ENCODE data around the gene PDE3A.

The PDE3A gene

GRCh38 chr12:20627001-20627588 lies 258.8 kb downstream of the PDE3A start:
- DNase-seq, result no peak

DNA sequence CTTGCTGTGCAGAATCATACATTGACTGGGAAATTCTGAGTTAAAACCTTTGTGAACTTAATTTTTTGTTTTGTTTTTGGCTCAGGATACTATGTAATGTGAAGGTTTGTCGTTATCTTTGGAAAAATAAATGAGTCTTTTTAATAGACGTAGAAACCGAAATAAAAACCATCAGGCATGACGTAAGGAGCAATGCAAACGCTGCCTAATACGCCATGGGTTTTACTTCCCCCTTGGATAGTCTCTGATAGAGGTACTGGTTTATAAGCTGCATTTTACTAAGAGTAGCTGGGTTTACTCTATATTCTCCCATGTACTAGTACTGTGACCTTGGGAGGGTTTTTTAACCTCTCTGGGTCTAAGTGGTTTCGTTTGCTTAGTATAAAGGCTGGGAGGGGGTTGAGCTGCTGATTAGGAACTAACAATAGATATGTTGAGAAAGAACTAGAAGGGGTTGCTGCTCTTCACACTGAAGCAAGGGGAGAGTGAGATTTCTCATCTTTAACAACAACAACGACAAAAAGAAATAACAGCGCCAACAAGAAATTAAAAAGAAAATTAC lies 260.0 kb downstream of the PDE3A start:
- DNase-seq, result no peak

GRCh38 chr12:20628999-20629398 lies 260.7 kb downstream of the PDE3A start:
- no peak for DNase-seq

- no peak for DNase-seq
Measured at GRCh38 chr12:20629414-20630156, 261.2 kb downstream of the PDE3A start.

GRCh38 chr12:20631711-20632110 lies 263.4 kb downstream of the PDE3A start:
- DNase-seq, result no peak

- no peak for DNase-seq
Measured at GRCh38 chr12:20641106-20641505, 272.8 kb downstream of the PDE3A start.

- DNase-seq, result no peak
Measured at GRCh38 chr12:20643822-20644221, 275.5 kb downstream of the PDE3A start.

DNA sequence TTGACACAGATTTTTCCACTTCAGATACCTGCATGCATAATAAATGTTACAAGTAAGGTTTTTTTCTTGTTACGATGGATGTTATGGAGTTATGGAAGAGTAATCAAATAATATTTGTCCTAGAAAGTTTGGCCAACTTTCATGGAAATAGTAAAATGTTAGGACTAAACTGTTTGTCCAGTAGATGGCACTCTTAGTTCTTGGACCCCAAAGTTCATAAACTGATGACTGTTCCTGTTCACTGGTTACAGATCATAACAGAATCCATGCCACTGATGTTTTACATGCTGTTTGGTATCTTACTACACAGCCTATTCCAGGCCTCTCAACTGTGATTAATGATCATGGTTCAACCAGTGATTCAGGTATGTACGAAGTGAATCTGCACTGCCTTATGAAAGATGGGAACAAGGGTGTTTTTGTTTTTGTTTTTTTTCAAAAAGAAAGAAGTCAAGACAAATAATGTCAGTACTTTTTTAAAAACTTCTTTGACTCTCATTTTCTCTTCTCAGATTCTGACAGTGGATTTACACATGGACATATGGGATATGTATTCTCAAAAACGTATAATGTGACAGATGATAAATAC lies 278.0 kb downstream of the PDE3A start:
- DNase-seq, result no peak

DNA sequence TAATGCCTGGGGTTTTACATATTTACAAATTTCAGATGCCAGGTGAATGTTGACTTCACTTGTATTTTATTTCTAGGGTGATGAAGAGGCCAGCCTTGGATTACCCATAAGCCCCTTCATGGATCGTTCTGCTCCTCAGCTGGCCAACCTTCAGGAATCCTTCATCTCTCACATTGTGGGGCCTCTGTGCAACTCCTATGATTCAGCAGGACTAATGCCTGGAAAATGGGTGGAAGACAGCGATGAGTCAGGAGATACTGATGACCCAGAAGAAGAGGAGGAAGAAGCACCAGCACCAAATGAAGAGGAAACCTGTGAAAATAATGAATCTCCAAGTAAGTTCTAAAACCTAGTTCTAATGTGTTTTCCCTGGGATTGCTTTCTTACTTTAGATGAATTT lies 285.5 kb downstream of the PDE3A start:
- DNase-seq, result no peak

DNA sequence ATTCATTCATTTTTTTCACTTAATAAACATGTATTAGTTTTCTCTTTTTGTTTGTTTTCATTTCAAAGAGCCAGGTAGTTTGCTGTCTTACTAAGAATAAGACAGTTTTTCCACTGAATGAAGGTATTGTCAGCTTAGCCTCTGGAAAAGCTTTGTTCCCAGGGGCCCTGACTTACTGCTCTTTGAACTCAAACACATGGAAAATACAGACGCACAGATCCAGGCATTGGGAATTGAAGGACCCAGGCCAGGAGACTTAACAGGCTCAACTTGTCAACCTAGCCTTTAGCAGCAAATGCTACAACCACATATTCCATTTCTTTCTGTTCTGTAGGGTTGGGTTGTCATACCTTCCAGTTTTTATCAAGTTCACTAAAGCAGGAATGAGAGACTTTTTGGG lies 288.3 kb downstream of the PDE3A start:
- peak; percentile 70 for DNase-seq

GRCh38 chr12:20657496-20657895 lies 289.2 kb downstream of the PDE3A start:
- no peak for DNase-seq

DNA sequence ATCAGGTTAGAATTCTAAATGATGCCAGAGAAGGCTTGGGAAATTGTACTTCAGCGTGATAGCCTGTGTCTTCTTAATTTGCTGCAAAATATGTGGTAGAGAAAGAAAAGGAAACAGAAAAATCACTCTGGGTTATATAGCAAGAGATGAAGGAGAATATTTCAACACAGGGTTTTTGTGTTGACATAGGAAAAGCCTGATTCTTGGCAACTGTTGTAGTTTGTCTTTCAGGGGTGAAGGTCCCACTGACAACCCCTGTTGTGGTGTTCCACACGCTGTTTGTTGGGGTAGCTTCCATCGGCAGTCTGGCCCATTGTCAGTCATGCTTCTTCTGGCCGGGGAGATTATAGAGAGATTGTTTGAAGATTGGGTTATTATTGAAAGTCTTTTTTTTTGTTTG lies 313.0 kb downstream of the PDE3A start:
- DNase-seq, result no peak

DNA sequence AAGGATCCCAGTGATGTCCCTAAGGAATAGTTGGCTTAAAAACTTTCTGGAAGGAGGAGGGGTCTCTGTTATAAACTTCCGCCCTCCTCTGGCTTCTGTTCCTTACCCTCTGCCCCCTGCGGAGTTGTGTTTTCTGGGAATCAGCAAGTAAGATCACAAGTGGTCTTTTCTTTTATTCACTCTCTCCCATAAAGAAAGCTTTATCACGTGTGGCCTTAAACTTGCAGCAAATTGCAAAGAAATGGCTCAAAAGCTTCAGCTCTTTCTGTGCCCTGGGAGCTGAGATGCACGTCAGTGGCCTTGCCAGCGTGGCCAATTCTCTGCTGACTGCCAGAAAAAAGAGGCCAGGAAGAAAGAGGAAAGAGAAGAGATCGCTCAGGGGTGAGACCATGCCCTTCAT lies 326.9 kb downstream of the PDE3A start, which contains the start of gene SLCO1C1:
Gene SLCO1C1, plus strand, starts transcription at position 101 of the 400 bp plus-strand sequence. CDS start 4,245 bp downstream, outside the sequence.
- DNase-seq, result no peak

DNA sequence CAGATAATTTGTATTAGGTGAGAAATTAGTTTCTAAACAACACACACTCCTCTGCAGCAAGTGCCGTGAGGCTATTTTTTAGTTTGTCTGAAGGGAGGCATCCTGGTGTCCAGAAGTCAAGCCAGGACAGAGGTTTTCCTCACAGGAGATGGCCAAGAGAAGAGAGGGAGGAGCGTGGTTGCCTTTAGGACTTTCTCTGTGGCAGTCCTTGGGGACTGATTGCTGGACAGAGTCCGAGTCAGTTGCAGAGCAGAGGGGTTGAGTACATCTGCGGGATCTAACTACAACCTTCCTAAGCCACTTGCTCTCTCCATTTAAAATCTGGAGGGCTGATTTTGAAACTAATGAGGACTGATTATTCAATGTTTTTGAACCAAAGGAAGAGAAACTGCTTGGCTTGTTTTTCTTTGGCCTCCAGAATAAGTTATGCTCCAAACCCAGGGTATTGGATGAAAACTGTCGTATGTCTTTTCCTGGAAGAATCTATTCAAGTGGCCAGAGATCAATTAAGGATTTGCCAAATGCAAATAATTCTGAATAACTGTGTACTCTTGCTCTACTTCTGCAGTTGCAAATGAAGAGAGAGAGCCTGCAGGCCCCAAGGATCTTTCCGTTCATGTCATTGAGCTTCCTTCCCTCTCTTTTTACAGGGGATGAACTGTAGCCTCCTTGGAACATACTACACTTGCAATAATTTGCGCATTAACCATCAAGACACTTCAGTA lies 328.0 kb downstream of the PDE3A start:
- no peak for DNase-seq

- DNase-seq, result no peak
Measured at GRCh38 chr12:20701106-20701505, 332.8 kb downstream of the PDE3A start.

DNA sequence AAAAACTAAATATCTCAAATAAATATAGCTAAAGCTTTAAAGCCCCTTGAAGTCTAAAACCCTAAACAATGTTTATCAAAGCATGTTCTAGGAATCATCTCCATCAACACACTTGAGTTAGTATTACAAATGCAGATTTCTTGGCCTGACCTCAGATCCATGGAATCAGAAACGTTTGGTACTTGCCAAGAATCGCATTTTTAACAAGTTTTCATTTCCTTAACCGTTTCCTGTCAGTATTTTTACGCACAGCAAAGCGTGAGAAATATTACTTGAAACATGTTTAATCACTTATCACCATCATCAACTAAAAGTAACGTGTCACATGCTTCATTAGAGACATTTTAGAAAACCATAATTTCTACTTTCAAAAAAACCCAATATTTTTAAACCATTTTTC lies 336.5 kb downstream of the PDE3A start:
- DNase-seq, result no peak

GRCh38 chr12:20711846-20712245 lies 343.5 kb downstream of the PDE3A start:
- no peak for DNase-seq

GRCh38 chr12:20716037-20716436 lies 347.7 kb downstream of the PDE3A start:
- peak; percentile 61 for DNase-seq

DNA sequence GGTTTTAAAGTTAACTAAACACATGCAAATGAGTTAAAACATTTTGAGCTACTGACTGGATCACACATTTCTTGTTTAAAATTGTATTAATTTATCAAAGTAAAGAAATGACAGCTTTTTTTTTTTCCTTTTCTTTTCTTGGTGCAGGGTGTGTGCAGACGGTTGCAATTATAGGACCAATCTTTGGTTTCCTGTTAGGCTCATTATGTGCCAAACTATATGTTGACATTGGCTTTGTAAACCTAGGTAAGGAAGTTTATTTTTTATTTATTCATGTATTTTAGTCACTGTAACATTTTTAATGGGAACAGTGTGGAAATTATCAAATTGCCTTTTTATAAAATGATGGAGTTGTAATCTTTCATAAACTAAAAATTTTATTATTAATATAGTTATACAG lies 348.6 kb downstream of the PDE3A start:
- DNase-seq, result no peak

DNA sequence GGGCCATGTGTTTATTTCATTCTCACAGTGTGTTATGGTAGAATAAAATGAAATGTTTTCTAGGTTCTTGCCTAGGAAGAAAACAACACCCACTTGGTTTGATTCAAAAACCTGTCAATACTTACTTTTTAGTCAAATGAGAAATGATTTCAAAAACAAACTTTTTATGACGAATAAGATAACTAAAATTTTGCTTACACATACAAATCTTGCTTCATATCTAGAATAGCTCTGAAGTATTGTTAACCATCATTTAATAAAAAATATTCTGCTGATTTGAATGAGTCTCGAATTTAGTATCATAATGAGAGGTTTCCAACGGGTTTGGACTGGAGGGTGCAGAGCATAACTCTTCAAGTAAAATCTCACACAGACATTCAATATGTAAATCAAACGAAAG lies 350.0 kb downstream of the PDE3A start:
- DNase-seq, result no peak

DNA sequence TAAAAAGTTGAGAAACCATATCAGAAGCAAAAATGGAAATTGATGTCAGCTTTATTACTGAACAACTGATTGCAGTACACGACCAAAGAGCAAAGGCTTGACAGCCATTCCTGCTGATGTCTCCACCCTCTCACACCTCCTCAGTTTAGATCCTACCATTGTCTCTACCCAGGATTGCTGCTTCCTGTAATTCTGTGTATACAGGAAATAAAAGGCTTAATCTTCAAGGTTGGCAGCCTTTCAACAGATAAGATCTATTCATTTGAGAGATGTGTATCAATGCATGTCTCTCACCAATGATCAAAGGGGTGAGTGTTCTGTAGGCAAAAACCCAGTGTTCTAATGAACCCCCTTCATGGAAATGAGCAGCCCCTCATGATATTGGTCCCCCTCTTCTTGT lies 353.8 kb downstream of the PDE3A start:
- DNase-seq, result no peak

- no peak for DNase-seq
Measured at GRCh38 chr12:20731274-20731673, 362.9 kb downstream of the PDE3A start.

All from islet precursor cell (in vitro differentiated cells).